ENCODE data around the gene CLCC1. TPM values are rescaled to one million over a fixed set of nuclear protein-coding genes. Genes with fewer than 3 reads are reported as not detected.

The CLCC1 gene
- total RNA-seq, 2 experiments from 2014 or later: 9.8 to 19.9 TPM

DNA sequence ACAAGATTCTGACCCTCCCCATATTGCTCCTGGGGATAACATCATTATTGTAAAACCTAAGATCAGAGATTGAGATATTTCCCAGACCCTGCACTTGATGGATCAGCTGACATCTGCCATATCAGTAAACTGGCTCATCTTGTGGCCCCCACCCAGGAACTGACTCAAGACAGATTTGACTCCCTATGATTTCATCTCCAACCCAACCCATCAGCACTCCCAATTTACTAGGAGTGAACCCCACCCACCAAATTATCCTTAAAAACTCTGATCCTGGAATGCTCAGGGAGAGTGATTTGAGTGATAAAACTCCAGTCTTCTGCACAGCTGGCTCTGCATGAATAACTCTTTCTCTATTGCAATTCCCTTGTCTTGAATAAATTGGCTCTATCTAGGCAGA, 6.1 kb upstream of the CLCC1 start:
- H3K9me2 ChIP-seq (ENCODE audit: insufficient read depth, low read length): no peaks in the 10 kb centered on the region
- no peak for DNase-seq (ENCODE audit: low spot score)
- no peak overlapping the region for H3K27ac ChIP-seq (ENCODE audit: low read depth, low read length, poor library complexity, severe bottlenecking)
- TF ChIP-seq EZH2phosphoT487 (IDR thresholded peaks at IDR 0.05; ENCODE audit: borderline replicate concordance, low read depth, low read length): no peak
- intact Hi-C loops (cut with micrococcal nuclease; ENCODE audit: unreplicated experiment): no loop called here
- POLR2A ChIA-PET: no interaction called here
- no peak overlapping the region for H3K4me3 ChIP-seq (ENCODE audit: low read depth, low read length, poor library complexity, severe bottlenecking)
- no peaks in the 10 kb centered on the region for H3K79me2 ChIP-seq (ENCODE audit: insufficient read depth, low read depth, low read length)
- H3K36me3 ChIP-seq (ENCODE audit: insufficient read depth, low read length): peaks cover 34% of the 10 kb centered on the region
- peaks cover 2% of the 10 kb centered on the region for H3K4me1 ChIP-seq (ENCODE audit: insufficient read depth, low read length, poor library complexity, severe bottlenecking)
- no peak overlapping the region for H2AFZ ChIP-seq (ENCODE audit: low read length)
- no peaks in the 10 kb centered on the region for H4K20me1 ChIP-seq (ENCODE audit: insufficient read depth, low read length)
- BruUV-seq (replicated peaks): no TSS peak
- no peak overlapping the region for H3K4me2 ChIP-seq (ENCODE audit: low read length)
- H3K9me3 ChIP-seq (ENCODE audit: low read length): no peaks in the 10 kb centered on the region
- CTCF ChIA-PET (ENCODE audit: unreplicated experiment): no interaction called here

DNA sequence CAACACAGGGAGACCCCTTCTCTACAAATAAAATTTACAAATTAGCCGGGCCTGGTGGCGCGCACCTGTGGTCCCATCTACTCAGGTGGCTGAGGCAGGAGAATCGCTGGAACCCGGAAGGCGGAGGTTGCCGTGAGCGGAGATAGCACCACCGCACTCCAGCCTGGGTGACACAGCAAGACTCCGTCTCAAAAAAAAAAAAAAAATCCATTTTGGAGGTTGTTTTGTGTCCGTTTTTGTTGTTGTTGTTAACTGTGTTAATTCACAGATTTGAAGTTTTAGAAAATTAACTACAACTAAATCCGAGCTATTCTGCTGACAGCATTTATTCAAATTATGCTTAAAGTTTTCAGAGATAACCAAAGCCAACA, 618 bp downstream of the CLCC1 start:
- POLR2A ChIA-PET: interaction anchor here (1.0 to 2.8 kb wide), 4 partner anchors 10 to 143 kb away, joined by 3 to 19 read pairs (median 7); partner anchors contain the start of gene WDR47
- peak; percentile 23 for DNase-seq (ENCODE audit: low spot score)
- Histone ChIP-seq H2AFZ (ENCODE audit: low read length) (peak overlapping the region; percentile 80), H3K4me3 (ENCODE audit: low read depth, low read length, poor library complexity, severe bottlenecking) (peak overlapping the region; percentile 72), H3K9me2 (ENCODE audit: insufficient read depth, low read length) (no peaks in the 10 kb centered on the region), H3K9me3 (ENCODE audit: low read length) (no peaks in the 10 kb centered on the region), H3K4me2 (ENCODE audit: low read length) (peak overlapping the region; percentile 86), H3K36me3 (ENCODE audit: insufficient read depth, low read length) (no peaks in the 10 kb centered on the region), H4K20me1 (ENCODE audit: insufficient read depth, low read length) (peaks cover 5% of the 10 kb centered on the region; the same call in 1 of the 2 replicates), H3K27ac (ENCODE audit: low read depth, low read length, poor library complexity, severe bottlenecking) (peak overlapping the region; percentile 76), H3K4me1 (ENCODE audit: insufficient read depth, low read length, poor library complexity, severe bottlenecking) (peaks cover 17% of the 10 kb centered on the region), H3K79me2 (ENCODE audit: insufficient read depth, low read depth, low read length) (peaks cover 9% of the 10 kb centered on the region; the same call in 1 of the 2 replicates)
- no peak for TF ChIP-seq EZH2phosphoT487 (IDR thresholded peaks at IDR 0.05; ENCODE audit: borderline replicate concordance, low read depth, low read length)
- TF ChIP-seq, protein P1, sequence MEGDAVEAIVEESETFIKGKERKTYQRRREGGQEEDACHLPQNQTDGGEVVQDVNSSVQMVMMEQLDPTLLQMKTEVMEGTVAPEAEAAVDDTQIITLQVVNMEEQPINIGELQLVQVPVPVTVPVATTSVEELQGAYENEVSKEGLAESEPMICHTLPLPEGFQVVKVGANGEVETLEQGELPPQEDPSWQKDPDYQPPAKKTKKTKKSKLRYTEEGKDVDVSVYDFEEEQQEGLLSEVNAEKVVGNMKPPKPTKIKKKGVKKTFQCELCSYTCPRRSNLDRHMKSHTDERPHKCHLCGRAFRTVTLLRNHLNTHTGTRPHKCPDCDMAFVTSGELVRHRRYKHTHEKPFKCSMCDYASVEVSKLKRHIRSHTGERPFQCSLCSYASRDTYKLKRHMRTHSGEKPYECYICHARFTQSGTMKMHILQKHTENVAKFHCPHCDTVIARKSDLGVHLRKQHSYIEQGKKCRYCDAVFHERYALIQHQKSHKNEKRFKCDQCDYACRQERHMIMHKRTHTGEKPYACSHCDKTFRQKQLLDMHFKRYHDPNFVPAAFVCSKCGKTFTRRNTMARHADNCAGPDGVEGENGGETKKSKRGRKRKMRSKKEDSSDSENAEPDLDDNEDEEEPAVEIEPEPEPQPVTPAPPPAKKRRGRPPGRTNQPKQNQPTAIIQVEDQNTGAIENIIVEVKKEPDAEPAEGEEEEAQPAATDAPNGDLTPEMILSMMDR (conservative IDR thresholded peaks at IDR 0.05; ENCODE audit: low read length): no peak
- TSS peak; percentile 60 for BruUV-seq (replicated peaks)
- intact Hi-C loops (cut with micrococcal nuclease; ENCODE audit: unreplicated experiment): loop anchor here (1.0 to 5.0 kb wide), 3 partner anchors 80 to 140 kb away; partner anchors contain the start of genes GPSM2 and WDR47
- CTCF ChIA-PET (ENCODE audit: unreplicated experiment): interaction anchor here (1.1 kb wide), 1 partner anchor 15 kb away, joined by 3 read pairs; no protein-coding TSS in a partner anchor

DNA sequence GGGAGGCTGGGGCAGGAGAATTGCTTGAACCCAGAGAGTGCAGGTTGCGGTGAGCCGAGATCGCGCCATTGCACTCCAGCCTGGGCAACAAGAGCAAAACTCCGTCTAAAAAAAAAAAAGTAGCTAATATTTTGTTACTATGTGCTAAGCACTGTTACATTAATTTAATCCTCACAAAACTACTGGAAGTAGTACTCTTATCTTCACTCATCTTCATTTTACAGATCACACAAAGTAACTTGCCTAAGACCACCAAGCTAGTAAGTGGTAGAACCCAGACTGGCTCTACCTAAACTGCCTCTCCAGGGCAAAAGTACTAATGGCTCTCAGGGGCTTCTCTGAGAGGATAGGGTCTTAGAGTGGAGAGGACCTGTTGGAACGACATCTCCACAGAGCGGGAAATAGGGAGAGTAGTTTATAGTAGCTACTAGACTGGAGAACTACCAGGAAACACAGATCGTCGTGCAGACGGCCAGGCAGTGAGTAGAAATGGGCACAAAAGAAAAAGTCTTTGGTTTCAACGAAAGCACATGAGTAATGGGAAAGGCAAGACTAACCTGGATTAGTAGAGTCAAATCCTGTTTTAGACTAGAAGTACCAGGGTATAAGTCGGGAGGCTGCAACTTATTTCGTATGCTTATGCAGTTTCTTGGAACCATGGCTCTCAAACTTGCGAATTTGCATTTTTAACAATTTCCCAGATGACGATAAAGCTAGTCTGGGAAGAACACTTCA, 1.4 kb downstream of the CLCC1 start:
- POLR2A ChIA-PET: interaction anchor here (0.6 to 2.8 kb wide), 8 partner anchors 9 to 415 kb away, joined by 3 to 19 read pairs (median 4); partner anchors contain the start of gene WDR47
- peak overlapping the region; percentile 80 for H2AFZ ChIP-seq (ENCODE audit: low read length)
- peak overlapping the region; percentile 72 for H3K4me3 ChIP-seq (ENCODE audit: low read depth, low read length, poor library complexity, severe bottlenecking)
- CTCF ChIA-PET (ENCODE audit: unreplicated experiment): interaction anchor here (0.5 kb wide), 1 partner anchor 10 kb away, joined by 3 read pairs; no protein-coding TSS in a partner anchor
- no peak for DNase-seq (ENCODE audit: low spot score)
- H3K4me1 ChIP-seq (ENCODE audit: insufficient read depth, low read length, poor library complexity, severe bottlenecking): peaks cover 17% of the 10 kb centered on the region
- H3K27ac ChIP-seq (ENCODE audit: low read depth, low read length, poor library complexity, severe bottlenecking): no peak overlapping the region
- no peaks in the 10 kb centered on the region for H3K9me3 ChIP-seq (ENCODE audit: low read length)
- TF ChIP-seq EZH2phosphoT487 (IDR thresholded peaks at IDR 0.05; ENCODE audit: borderline replicate concordance, low read depth, low read length): no peak
- TF ChIP-seq, protein P1 (conservative IDR thresholded peaks at IDR 0.05; ENCODE audit: low read length): no peak
- no TSS peak for BruUV-seq (replicated peaks)
- H4K20me1 ChIP-seq (ENCODE audit: insufficient read depth, low read length): peaks cover 5% of the 10 kb centered on the region; the same call in 1 of the 2 replicates
- peaks cover 9% of the 10 kb centered on the region; the same call in 1 of the 2 replicates for H3K79me2 ChIP-seq (ENCODE audit: insufficient read depth, low read depth, low read length)
- intact Hi-C loops (cut with micrococcal nuclease; ENCODE audit: unreplicated experiment): loop anchor here (5.0 kb wide), 2 partner anchors 85 to 140 kb away; partner anchors contain the start of gene GPSM2
- H3K9me2 ChIP-seq (ENCODE audit: insufficient read depth, low read length): no peaks in the 10 kb centered on the region
- H3K4me2 ChIP-seq (ENCODE audit: low read length): peak overlapping the region; percentile 86
- H3K36me3 ChIP-seq (ENCODE audit: insufficient read depth, low read length): no peaks in the 10 kb centered on the region
